Ascending aorta (tissue), 2 donors: Measurements from ENCODE around the gene ANKRD11. TPM values are rescaled to one million over a fixed set of nuclear protein-coding genes. Genes with fewer than 3 reads are reported as not detected.

Experiments
- DNase-seq, 2 donors: peaks; one replicate each; pipeline ENCODE4 v3.0.0-alpha.2; 2019; ENCODE audit warnings: low spot score in 2 of 2
- H3K27ac ChIP-seq, 2 donors: fragments of 200-600 bp; sonication (generic); one replicate each; pipeline ENCODE4 v1.5.1; 2016 to 2017; ENCODE audit warnings: mild to moderate bottlenecking in 1 of 2
- H3K27me3 ChIP-seq: fragments of 200-600 bp; sonication (generic); one replicate; pipeline ENCODE4 v1.5.1; 2017
- H3K36me3 ChIP-seq, 2 donors: fragments of 200-600 bp; sonication (generic); one replicate each; pipeline ENCODE4 v1.5.1; 2016
- H3K4me1 ChIP-seq, 2 donors: fragments of 200-600 bp; sonication (generic); one replicate each; pipeline ENCODE4 v1.5.1; 2016 to 2017; ENCODE audit warnings: mild to moderate bottlenecking in 1 of 2
- H3K4me3 ChIP-seq, 2 donors: fragments of 200-600 bp; sonication (generic); one replicate each; pipeline ENCODE4 v1.5.1; 2016 to 2017; ENCODE audit warnings: mild to moderate bottlenecking in 1 of 2
- H3K9me3 ChIP-seq, 2 donors: fragments of 200-600 bp; sonication (generic); one replicate each; pipeline ENCODE4 v1.5.1; 2016
- intact Hi-C: fragments of 100-400 bp; cut with DNase I; formaldehyde crosslinking; loops from one replicate; pipeline ENCODE4 v1.15.1; 2023
- total RNA-seq: library from RNA; depleted of rRNA; stranded (reverse); fragments of >200 nt; gene quantifications from one replicate; pipeline ENCODE4 v1.1.0, GENCODE V29; 2016
- TF ChIP-seq, protein P1 (sequence below), 3 experiments: fragments of 200-600 bp in 2 of 3; fragments of 450-650 bp in 1 of 3; sonication (generic) in 2 of 3; IDR thresholded peaks; one replicate each; pipeline ENCODE4 v1.5.1; 2016 to 2019; ENCODE audit warnings: antibody characterized with exemption in 3 of 3, mild to moderate bottlenecking in 1 of 3, moderate library complexity in 1 of 3

Gene ANKRD11
- total RNA-seq, 1 donor from 2014 or later = 124 TPM

DNA sequence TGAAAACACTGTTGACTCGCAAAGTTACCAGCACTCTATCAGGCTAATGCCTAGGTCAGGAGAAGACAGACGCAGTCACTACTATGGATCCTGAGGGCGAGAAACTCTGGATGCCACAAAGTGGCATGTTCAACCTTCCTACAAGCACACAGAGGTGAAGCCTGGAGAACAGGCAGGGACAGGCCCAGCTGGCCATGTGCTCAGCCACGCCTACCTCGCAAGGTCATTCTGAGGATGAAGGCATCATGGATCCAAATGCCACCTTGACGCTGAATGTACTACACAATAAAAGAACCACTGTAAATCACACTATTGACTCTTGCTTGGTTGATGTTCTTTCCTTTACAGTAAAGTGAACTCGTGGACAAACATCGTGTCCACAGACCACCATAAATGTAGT lies 85.8 kb downstream of the ANKRD11 start:
- TF ChIP-seq, protein P1, sequence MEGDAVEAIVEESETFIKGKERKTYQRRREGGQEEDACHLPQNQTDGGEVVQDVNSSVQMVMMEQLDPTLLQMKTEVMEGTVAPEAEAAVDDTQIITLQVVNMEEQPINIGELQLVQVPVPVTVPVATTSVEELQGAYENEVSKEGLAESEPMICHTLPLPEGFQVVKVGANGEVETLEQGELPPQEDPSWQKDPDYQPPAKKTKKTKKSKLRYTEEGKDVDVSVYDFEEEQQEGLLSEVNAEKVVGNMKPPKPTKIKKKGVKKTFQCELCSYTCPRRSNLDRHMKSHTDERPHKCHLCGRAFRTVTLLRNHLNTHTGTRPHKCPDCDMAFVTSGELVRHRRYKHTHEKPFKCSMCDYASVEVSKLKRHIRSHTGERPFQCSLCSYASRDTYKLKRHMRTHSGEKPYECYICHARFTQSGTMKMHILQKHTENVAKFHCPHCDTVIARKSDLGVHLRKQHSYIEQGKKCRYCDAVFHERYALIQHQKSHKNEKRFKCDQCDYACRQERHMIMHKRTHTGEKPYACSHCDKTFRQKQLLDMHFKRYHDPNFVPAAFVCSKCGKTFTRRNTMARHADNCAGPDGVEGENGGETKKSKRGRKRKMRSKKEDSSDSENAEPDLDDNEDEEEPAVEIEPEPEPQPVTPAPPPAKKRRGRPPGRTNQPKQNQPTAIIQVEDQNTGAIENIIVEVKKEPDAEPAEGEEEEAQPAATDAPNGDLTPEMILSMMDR (IDR thresholded peaks at IDR 0.05) = no peak
- Histone ChIP-seq H3K27ac (no peak overlapping the region), H3K27me3 (no peaks in the 10 kb centered on the region), H3K4me1 (peaks cover 15 to 23% of the 10 kb centered on the region in 2 donors), H3K36me3 (no peaks in the 10 kb centered on the region), H3K9me3 (no peaks in the 10 kb centered on the region), H3K4me3 (no peak overlapping the region)
- intact Hi-C loops = no loop called here
- no peak for DNase-seq

DNA sequence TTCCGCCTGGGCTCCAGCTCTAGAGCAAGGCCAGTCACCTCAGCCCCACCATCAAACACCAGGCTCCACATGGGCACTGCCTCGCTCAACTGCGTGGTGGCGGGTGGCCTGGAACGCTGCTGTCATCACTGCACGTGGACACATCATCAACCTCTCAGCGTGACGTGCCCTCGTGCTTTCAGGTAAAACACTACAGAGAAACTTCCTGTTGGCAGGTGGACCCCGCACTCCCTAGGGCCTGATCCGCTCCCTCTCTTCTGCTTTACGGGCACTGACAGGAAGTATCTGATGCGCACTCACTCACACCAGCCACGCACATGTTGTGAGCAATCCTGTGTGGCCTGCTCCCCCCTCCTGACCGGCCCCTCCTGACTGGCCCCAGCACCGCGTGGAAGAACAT lies 87.4 kb downstream of the ANKRD11 start:
- DNase-seq = no peak
- H3K4me3 ChIP-seq = no peak overlapping the region
- H3K27ac ChIP-seq = no peak overlapping the region
- H3K27me3 ChIP-seq = no peaks in the 10 kb centered on the region
- H3K4me1 ChIP-seq = peaks cover 2 to 9% of the 10 kb centered on the region in 2 donors
- no peaks in the 10 kb centered on the region for H3K36me3 ChIP-seq
- TF ChIP-seq, protein P1 (IDR thresholded peaks at IDR 0.05) = no peak
- intact Hi-C loops = no loop called here
- H3K9me3 ChIP-seq = no peaks in the 10 kb centered on the region

DNA sequence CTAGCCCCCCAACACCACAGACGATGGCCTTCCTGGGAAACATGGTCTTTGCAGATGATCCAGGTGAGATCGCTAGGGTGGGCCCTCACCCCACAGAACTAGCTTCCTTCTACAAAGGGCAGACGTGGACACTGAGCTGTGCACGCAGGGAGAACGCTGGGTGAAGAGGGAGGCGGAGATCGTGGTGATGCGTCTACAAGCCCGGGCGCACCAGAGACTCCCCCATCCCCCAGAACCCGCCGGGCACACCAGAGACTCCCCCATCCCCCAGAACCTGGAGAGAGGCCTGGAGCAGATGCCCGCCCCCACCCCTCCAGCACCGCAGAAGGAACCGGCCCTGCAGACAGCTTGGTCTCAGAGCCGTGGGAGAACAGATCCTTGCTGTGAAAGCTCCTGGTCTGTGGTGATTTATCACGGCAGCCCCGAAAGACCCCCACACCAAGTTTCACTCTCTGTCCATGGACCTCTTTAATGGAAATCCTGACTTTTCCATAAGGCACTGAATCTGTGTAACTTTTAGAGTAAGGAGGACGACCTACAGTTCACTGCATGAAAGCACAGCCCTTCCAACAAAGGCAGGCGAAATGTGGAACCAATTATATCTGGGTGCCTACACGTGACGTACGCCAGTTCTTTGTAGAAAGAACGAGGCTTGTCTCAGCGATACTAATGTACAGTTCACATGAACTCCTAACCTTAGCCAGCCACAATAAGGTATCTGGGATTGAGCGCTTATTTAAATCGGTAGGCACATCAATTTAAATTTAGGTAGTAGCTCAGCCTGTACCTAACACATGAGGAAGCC lies 88.5 kb downstream of the ANKRD11 start:
- intact Hi-C loops = no loop called here
- TF ChIP-seq, protein P1 (IDR thresholded peaks at IDR 0.05) = no peak
- Histone ChIP-seq H3K27me3 (no peaks in the 10 kb centered on the region), H3K4me3 (no peak overlapping the region), H3K4me1 (peaks cover 0 to 5% of the 10 kb centered on the region in 2 donors), H3K27ac (no peak overlapping the region), H3K9me3 (no peaks in the 10 kb centered on the region), H3K36me3 (no peaks in the 10 kb centered on the region)
- DNase-seq = no peak

DNA sequence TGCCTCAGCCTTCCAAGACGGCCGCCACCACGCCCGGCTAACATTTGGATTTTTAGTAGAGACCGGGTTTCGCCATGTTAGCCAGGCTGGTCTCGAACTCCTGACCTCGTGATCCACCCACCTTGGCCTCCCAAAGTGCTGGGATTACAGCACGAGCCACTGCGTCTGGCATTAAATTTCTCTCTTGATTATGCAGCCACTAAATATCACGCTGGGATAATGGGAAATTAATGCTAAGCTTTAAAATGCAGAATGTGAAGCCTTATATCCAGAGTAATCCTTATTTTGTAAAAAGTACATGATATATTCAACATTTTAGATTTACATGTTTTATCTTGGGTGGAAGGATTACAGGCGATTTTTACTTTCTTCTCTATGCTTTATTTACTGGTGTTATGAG lies 89.2 kb downstream of the ANKRD11 start:
- Histone ChIP-seq H3K27ac (no peak overlapping the region), H3K4me1 (peaks cover 0 to 5% of the 10 kb centered on the region in 2 donors), H3K36me3 (no peaks in the 10 kb centered on the region), H3K27me3 (no peaks in the 10 kb centered on the region), H3K4me3 (no peak overlapping the region), H3K9me3 (no peaks in the 10 kb centered on the region)
- intact Hi-C loops = no loop called here
- TF ChIP-seq, protein P1 (IDR thresholded peaks at IDR 0.05) = no peak
- no peak for DNase-seq

DNA sequence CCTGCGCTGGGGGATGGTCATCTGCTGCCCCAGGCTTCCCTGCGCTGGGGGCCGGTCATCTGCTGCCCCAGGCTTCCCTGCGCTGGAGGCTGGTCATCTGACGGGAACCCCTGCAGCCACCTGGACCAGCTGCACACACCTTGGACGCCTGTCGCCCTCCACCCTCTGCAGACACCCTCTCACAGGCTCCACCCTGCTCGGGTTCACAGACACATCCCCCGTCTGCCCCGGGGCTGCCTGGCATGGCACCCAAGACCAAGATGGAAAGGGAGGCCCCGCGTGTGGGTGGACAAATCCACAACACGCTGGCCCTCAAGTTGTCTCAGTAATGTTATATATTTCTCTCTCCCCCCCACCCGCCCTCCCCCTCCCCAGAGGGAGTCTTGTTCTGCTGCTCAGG lies 89.6 kb downstream of the ANKRD11 start:
- Histone ChIP-seq H3K4me3 (no peak overlapping the region), H3K4me1 (peaks cover 0 to 6% of the 10 kb centered on the region in 2 donors), H3K36me3 (no peaks in the 10 kb centered on the region), H3K27me3 (no peaks in the 10 kb centered on the region), H3K9me3 (no peaks in the 10 kb centered on the region), H3K27ac (no peak overlapping the region)
- DNase-seq = no peak
- TF ChIP-seq, protein P1 (IDR thresholded peaks at IDR 0.05) = no peak
- intact Hi-C loops = no loop called here
